Lower leg skin (tissue), 3 donors: ENCODE measurements around the gene SPSB1.

Source experiments
- POLR2A ChIP-seq, 2 donors: fragments of 450-650 bp; IDR thresholded peaks; one replicate each; pipeline ENCODE4 v1.6.1; 2016 to 2017; ENCODE audit warnings: antibody characterized with exemption in 2 of 2, mild to moderate bottlenecking in 1 of 2, moderate library complexity in 1 of 2
- TF ChIP-seq, protein P1 (sequence below), 3 donors: fragments of 450-650 bp; IDR thresholded peaks; one replicate each; pipeline ENCODE4 v1.5.1; 2016; ENCODE audit warnings: antibody characterized with exemption in 3 of 3, mild to moderate bottlenecking in 3 of 3, moderate library complexity in 2 of 3

DNA sequence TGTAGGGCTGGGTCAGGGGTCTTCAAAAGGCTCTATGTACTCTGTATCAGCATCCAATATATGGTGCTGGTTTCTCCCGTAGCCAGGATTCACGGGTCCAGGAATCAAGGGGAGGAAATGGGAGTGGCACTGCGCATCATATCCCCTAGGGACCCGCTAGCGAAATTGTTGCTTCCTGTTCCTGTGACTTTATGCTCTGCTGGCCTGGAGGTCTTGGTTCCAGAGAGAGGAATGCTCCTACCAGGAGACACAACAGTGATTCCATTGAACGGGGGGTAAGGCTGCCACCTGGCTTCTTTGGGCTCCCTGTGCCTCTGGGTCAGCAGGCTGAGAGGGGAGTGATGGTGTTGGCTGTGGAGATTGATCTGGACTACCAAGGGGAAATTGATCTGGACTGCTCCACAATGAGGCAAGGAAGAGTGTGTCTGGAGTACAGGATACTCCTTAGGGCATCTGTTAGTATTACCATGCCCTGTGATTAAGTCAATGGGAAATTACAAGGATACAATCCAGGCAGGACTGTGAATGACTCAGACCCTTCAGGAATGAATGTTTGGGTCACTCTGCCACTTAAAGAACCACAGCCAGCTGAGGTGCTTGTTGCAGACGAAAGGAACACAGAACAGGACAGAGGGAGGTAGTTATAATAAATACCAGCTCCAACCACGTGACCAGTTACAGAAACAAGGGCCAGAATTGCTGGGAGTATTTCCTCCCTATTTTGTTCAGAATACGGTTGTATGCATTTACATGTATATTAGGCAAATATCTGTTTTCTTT is 10.2 kb downstream of the SPSB1 start:
- TF ChIP-seq, protein P1, sequence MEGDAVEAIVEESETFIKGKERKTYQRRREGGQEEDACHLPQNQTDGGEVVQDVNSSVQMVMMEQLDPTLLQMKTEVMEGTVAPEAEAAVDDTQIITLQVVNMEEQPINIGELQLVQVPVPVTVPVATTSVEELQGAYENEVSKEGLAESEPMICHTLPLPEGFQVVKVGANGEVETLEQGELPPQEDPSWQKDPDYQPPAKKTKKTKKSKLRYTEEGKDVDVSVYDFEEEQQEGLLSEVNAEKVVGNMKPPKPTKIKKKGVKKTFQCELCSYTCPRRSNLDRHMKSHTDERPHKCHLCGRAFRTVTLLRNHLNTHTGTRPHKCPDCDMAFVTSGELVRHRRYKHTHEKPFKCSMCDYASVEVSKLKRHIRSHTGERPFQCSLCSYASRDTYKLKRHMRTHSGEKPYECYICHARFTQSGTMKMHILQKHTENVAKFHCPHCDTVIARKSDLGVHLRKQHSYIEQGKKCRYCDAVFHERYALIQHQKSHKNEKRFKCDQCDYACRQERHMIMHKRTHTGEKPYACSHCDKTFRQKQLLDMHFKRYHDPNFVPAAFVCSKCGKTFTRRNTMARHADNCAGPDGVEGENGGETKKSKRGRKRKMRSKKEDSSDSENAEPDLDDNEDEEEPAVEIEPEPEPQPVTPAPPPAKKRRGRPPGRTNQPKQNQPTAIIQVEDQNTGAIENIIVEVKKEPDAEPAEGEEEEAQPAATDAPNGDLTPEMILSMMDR (IDR thresholded peaks at IDR 0.05), result no peak
- no peak for TF ChIP-seq POLR2A (IDR thresholded peaks at IDR 0.05)
